Dendritic cell treated with granulocyte-macrophage colony-stimulating factor and Interleukin-4, amounts not matched to agents 40 ng/mL and 50 ng/mL, for 4 days (primary cell): Measurements from ENCODE around the gene CDCA5.
A peak's percentile ranks its signal among the peaks of the same experiment; 100 is the strongest.

Experiments
- H3K27ac Mint-ChIP-seq: one replicate; pipeline ENCODE4 v1.8.0; 2022; ENCODE audit warnings: mild to moderate bottlenecking, mixed read lengths
- H3K27me3 Mint-ChIP-seq: one replicate; pipeline ENCODE4 v1.8.0; 2022; ENCODE audit warnings: mild to moderate bottlenecking, mixed read lengths
- H3K36me3 Mint-ChIP-seq: one replicate; pipeline ENCODE4 v1.8.0; 2022; ENCODE audit warnings: low read depth, mixed read lengths
- H3K4me1 Mint-ChIP-seq: one replicate; pipeline ENCODE4 v1.8.0; 2022; ENCODE audit warnings: low read depth, mixed read lengths
- H3K4me3 Mint-ChIP-seq: one replicate; pipeline ENCODE4 v1.8.0; 2022; ENCODE audit warnings: mild to moderate bottlenecking, moderate library complexity, mixed read lengths
- H3K9me3 Mint-ChIP-seq: one replicate; pipeline ENCODE4 v1.8.0; 2022; ENCODE audit warnings: mixed read lengths
- intact Hi-C: fragments of 100-400 bp; cut with micrococcal nuclease; formaldehyde crosslinking; loops from one replicate; pipeline ENCODE4 v1.15.0; 2022

Gene CDCA5

DNA sequence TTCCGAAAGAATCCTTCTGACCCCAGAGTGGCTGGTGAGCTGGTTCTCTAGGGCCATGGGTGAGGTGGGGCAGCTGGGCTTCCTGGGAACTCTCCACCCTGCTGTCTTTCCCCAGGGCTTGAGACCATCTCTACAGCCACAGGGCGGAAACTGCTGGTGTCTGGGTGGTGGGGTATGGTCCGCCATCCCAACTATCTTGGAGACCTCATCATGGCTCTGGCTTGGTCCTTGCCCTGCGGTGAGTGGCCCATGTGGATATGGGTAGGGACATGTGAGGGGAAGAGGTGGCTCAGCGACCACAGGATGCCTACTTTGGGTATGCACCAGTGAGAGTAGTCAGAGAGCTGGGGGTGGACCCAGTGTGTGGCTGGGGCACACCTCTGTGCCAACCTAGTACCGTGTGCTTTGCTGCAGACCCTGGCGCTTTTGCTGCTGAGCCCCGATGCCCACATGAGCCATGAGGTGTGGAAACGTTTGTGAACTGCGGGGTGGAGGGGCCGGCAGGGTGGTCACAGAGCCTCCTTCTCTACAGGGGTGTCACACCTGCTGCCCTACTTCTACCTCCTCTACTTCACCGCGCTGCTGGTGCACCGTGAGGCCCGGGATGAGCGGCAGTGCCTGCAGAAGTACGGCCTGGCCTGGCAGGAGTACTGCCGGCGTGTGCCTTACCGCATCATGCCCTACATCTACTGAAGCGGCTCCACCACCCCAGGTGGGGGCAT, 31.7 kb upstream of the CDCA5 start:
- no peak overlapping the region for H3K27ac Mint-ChIP-seq
- H3K36me3 Mint-ChIP-seq = peaks cover 45% of the 10 kb centered on the region
- intact Hi-C loops = loop anchor here (5.0 to 10.0 kb wide), 3 partner anchors 139 to 268 kb away; partner anchors contain the start of gene ATG2A
- H3K4me3 Mint-ChIP-seq = peak overlapping the region; percentile 9
- peaks cover 67% of the 10 kb centered on the region for H3K4me1 Mint-ChIP-seq
- no peaks in the 10 kb centered on the region for H3K9me3 Mint-ChIP-seq
- peaks cover 26% of the 10 kb centered on the region for H3K27me3 Mint-ChIP-seq

DNA sequence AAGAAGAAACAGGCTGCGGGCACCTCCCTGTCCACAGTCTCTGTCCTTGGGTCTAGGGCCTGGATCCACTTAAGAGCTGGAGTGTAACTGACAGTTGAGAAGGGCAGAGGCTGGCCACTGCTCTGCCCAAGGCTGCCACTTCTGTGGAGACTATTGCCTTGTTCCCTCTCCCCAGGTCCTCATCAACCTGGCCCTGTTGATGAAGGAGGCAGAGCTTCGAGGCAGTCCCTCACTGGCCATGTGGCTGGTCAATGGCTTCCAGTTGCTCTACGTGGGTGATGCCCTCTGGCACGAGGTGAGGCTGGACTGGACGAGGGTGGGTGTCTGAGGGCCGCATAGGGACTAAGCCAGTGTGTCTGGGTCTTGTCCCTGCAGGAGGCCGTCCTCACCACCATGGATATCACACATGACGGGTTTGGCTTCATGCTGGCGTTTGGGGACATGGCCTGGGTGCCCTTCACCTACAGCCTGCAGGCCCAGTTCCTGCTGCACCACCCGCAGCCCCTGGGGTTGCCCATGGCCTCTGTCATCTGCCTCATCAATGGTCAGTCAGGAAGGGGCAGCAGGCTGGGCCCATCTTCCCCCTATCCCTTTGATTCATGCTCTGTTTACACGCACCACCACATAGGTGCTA, 30.8 kb upstream of the CDCA5 start:
- H3K27me3 Mint-ChIP-seq = peaks cover 26% of the 10 kb centered on the region
- no peak overlapping the region for H3K4me3 Mint-ChIP-seq
- H3K9me3 Mint-ChIP-seq = no peaks in the 10 kb centered on the region
- H3K27ac Mint-ChIP-seq = no peak overlapping the region
- peaks cover 64% of the 10 kb centered on the region for H3K4me1 Mint-ChIP-seq
- peaks cover 41% of the 10 kb centered on the region for H3K36me3 Mint-ChIP-seq
- intact Hi-C loops = loop anchor here (5.0 to 10.0 kb wide), 3 partner anchors 140 to 267 kb away; partner anchors contain the start of gene ATG2A

DNA sequence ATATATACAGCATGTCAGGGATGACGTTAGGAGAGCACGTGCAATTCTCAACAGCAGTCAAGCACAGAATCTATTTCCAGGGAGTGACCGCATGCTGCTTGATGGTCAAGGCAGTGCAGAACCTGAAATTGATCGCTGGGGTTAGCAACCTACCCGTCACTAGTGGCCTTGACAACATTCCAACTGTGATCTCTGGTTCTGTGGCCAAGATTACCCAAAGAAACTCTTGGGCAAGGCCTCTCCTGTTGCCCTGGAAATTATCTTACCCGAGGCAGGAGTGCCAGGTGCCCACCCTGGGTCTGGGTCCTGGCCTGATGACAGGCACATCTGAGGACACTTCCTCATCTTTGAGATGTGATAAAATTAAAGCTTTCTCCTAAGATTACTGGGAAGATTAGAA, 30.0 kb upstream of the CDCA5 start:
- Mint-ChIP-seq H3K4me3 (no peak overlapping the region), H3K27ac (no peak overlapping the region), H3K9me3 (no peaks in the 10 kb centered on the region), H3K27me3 (peaks cover 26% of the 10 kb centered on the region), H3K36me3 (peaks cover 41% of the 10 kb centered on the region), H3K4me1 (peaks cover 61% of the 10 kb centered on the region)
- intact Hi-C loops = loop anchor here (10.0 kb wide), 2 partner anchors 141 to 199 kb away; partner anchors contain the start of gene ATG2A

DNA sequence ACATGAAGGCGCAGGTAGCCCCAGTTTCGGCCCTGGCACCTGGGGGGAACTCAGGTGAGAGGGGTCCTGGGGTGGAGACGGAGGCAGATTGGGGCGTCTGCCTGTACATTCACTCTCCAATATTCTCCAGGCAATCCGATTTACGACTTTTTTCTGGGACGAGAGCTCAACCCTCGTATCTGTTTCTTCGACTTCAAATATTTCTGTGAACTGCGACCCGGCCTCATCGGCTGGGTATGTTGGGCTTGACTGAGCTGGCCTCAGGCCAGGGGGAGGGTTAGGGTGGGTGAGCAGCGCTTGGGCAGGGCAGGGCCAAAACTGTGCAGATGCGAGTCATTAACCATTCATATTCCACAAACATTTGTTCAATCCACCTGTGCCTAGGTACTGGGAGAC, 29.5 kb upstream of the CDCA5 start:
- intact Hi-C loops = loop anchor here (10.0 kb wide), 2 partner anchors 141 to 199 kb away; partner anchors contain the start of gene ATG2A
- H3K36me3 Mint-ChIP-seq = peaks cover 41% of the 10 kb centered on the region
- peaks cover 56% of the 10 kb centered on the region for H3K4me1 Mint-ChIP-seq
- H3K27ac Mint-ChIP-seq = peak overlapping the region; percentile 86
- H3K27me3 Mint-ChIP-seq = peaks cover 26% of the 10 kb centered on the region
- H3K9me3 Mint-ChIP-seq = no peaks in the 10 kb centered on the region
- peak overlapping the region; percentile 55 for H3K4me3 Mint-ChIP-seq

DNA sequence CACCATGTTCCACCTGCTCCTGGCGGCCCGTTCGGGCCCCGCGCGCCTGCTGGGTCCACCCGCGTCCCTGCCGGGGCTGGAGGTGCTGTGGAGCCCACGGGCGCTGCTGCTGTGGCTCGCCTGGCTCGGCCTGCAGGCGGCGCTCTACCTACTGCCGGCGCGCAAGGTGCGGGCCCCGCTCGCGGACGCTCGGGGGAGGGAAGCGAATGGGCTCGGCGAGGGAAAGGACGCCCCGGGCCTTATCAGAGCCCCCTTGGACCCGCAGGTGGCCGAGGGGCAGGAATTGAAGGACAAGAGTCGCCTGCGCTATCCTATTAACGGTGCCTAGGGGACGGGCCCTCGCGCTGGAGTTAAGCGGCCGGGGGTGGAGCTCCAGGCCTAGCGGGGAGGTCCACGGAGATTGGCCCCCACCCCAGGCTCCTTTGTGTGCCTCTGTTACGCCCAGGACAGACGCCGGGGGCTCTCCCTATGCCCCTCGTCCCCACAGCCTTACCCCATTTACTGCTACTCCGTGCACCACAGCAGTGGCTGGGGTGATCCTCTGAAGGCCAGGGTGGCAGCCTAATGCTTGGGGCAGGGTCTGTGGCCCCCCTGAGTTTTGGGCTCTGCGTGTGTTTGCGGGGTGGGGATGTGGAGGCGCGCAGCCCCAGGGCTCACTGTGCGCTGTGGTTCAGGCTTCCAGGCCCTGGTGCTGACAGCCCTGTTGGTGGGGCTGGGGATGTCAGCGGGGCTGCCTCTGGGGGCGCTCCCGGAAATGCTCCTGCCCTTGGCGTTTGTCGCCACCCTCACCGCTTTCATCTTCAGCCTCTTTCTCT, 28.9 kb upstream of the CDCA5 start:
- Mint-ChIP-seq H3K36me3 (peaks cover 41% of the 10 kb centered on the region), H3K27me3 (peaks cover 26% of the 10 kb centered on the region), H3K4me1 (peaks cover 50% of the 10 kb centered on the region), H3K4me3 (peak overlapping the region; percentile 91), H3K27ac (peak overlapping the region; percentile 86), H3K9me3 (no peaks in the 10 kb centered on the region)
- intact Hi-C loops = loop anchor here (10.0 kb wide), 2 partner anchors 142 to 198 kb away; partner anchors contain the start of gene ATG2A

DNA sequence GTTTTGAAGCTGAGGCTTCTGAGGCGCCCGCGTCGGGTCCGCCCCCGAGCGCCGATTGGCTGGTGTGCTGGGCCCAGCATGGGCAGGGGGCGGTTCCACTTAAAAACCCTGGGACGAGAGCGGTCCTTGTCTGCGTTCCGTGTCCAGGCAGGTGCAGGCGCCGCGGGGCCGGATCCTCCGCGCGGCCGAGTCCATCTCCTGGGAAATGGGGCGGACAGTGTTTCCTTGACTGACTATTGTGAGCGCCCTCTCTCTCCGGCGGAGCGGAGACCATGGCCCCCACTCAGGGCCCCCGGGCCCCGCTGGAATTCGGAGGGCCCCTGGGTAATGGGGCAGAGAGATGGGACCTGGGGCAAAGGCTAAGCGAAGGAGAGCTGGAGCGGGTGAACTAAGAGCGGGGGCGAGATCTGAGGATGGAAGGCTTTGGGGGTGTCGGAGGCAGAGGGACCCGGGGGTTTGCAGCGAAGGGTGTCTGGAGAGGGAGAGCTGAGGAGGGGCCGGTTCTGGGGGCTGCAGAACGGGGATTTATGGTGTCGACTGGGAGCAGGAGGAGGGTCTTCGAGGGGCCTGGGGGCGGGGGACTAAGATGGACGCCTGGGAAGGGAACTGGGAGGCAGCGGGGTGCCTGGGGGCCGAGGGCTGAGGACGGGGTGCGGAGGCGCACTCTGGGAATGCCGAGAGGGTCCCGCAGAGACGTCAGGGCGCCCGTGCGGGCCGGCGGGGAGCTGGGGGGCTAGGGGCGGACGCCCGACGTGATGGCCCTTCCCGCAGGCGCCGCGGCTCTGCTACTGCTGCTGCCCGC, 28.1 kb upstream of the CDCA5 start, which contains the start of gene TM7SF2:
Gene TM7SF2, plus strand, starts transcription at position 129 of the 802 bp plus-strand sequence. Its CDS starts 144 bp downstream, at position 273.
- intact Hi-C loops = loop anchor here (10.0 kb wide), 2 partner anchors 143 to 197 kb away; partner anchors contain the start of gene ATG2A
- Mint-ChIP-seq H3K9me3 (no peaks in the 10 kb centered on the region), H3K4me3 (peak within 1 kb of the TSS; percentile 91), H3K4me1 (peaks cover 49% of the 10 kb centered on the region), H3K27me3 (peaks cover 26% of the 10 kb centered on the region), H3K36me3 (peaks cover 43% of the 10 kb centered on the region), H3K27ac (peak within 1 kb of the TSS; percentile 86)

DNA sequence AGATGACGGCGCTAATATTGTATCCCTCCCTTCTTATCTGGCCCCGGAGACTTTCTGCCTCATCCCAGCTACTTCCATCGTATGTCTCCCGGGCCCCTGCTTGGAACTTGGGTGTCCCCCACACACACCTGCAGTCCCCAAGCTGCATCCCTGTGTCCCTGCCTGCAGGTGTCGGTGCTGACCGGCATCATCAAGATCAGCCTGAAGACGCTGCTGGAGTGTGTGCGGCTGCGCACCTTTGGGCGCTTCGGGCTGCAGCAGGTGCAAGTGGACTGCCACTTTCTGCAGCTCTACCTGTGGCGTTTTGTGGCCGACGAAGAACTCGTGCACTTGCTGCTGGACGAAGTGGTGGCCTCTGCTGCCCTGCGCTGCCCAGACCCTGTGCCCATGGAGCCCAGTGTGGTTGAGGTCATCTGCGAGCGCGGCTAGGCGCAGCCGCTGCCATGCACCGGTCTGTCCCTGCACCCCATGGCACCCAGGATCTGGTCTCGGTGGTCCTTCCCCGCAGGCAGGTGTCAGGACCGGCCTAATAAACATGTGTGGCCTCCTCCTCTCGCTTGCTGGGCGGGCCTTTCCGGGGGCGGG, 27.4 kb upstream of the CDCA5 start:
- no peaks in the 10 kb centered on the region for H3K9me3 Mint-ChIP-seq
- peaks cover 26% of the 10 kb centered on the region for H3K27me3 Mint-ChIP-seq
- H3K4me3 Mint-ChIP-seq = peak overlapping the region; percentile 91
- intact Hi-C loops = loop anchor here (10.0 kb wide), 2 partner anchors 144 to 196 kb away; partner anchors contain the start of gene ATG2A
- H3K27ac Mint-ChIP-seq = peak overlapping the region; percentile 86
- peaks cover 50% of the 10 kb centered on the region for H3K4me1 Mint-ChIP-seq
- H3K36me3 Mint-ChIP-seq = peaks cover 50% of the 10 kb centered on the region

DNA sequence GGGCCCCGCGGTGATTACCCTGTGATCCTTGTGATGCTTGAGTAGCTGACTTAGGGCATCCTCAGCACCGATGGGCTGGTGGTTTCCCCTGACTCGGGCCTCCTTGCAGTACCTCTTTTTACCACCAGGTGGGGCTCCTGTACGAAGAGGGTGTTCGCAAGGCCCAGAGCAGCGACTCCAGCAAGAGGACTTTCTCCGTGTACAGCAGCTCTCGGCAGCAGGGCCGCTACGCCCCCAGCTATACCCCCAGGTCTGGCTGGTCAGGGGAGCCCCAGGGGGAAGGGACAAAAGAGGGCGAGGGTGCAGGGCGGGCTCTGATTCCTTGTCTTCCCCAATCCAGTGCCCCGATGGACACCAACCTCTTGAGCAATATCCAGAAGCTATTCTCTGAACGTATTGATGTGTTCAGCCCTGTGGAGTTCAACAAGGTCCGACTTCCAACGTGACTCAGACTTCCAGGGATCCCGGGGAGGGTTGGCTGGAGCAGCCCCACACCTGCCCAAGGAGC, 26.6 kb upstream of the CDCA5 start:
- H3K4me3 Mint-ChIP-seq = no peak overlapping the region
- H3K4me1 Mint-ChIP-seq = peaks cover 42% of the 10 kb centered on the region
- intact Hi-C loops = loop anchor here (10.0 kb wide), 2 partner anchors 144 to 196 kb away; partner anchors contain the start of gene ATG2A
- no peaks in the 10 kb centered on the region for H3K9me3 Mint-ChIP-seq
- peaks cover 26% of the 10 kb centered on the region for H3K27me3 Mint-ChIP-seq
- peak overlapping the region; percentile 40 for H3K27ac Mint-ChIP-seq
- peaks cover 52% of the 10 kb centered on the region for H3K36me3 Mint-ChIP-seq

DNA sequence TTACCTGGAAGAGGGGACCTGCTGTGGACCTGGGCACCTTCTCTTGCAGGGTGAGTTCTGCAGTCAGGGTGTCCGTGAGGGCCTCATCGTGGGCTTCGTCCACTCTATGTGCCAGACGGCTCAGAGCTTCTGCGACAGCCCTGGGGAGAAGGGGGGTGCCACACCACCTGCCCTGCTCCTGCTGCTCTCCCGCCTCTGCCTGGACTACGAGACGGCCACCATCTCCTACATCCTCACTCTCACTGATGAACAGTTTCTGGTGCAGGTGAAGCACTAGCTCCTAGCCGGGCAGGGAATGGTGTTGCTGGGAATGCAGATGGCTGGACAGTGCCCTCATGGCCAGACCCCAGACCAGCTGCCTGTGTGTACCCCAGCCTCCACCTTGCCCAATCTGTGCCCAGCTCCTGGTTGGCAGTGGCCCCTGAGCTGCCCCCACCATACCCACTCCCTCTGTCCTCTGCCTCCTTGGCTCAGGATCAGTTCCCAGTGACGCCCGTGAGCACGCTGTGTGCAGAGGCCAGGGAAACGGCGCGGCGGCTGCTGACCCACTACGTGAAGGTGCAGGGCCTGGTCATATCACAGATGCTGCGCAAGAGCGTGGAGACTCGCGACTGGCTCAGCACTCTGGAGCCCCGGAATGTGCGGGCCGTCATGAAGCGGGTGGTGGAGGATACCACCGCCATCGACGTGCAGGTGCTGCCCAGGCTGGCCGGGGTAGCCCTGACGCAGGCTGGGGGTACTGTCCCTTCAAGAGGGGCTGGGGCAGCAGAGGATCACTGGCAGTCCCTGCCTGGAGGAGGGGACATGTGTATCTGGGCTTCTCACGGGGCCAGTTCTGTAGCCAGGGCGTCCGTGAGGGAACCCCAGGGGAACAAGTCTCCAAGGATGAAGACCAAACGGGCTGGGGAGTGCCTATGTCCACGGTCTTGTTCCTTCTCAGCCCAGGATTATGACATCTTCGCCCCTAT, 25.7 kb upstream of the CDCA5 start:
- no peaks in the 10 kb centered on the region for H3K9me3 Mint-ChIP-seq

DNA sequence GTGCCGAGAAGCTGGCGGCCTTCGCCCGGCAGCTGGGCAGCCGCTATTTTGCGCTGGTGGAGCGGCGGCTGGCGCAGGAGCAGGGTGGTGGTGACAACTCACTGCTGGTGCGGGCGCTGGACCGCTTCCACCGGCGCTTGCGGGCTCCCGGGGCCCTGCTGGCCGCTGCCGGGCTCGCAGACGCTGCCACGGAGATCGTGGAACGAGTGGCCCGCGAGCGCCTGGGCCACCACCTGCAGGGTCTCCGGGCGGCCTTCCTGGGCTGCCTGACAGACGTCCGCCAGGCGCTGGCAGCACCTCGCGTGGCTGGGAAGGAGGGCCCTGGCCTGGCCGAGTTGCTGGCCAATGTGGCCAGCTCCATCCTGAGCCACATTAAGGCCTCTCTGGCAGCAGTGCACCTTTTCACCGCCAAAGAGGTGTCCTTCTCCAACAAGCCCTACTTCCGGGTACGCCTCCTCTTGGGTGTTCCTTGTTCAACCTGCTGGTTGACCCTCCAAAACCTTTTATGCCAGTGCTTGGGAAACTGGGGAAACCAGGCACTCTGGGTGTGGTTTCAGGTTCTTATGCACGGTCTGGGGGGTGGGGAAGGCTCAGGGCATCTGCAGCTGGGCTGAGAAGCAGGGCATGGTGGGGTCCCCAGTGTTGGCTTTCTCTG, 24.8 kb upstream of the CDCA5 start:
- Mint-ChIP-seq H3K27me3 (peaks cover 16% of the 10 kb centered on the region), H3K27ac (no peak overlapping the region), H3K36me3 (peaks cover 58% of the 10 kb centered on the region), H3K9me3 (no peaks in the 10 kb centered on the region), H3K4me1 (peaks cover 39% of the 10 kb centered on the region), H3K4me3 (no peak overlapping the region)
- intact Hi-C loops = no loop called here

More for the DNA sequence above, 25.7 kb upstream of the CDCA5 start:
- Mint-ChIP-seq H3K27me3 (peaks cover 26% of the 10 kb centered on the region), H3K4me3 (no peak overlapping the region), H3K36me3 (peaks cover 56% of the 10 kb centered on the region), H3K27ac (no peak overlapping the region), H3K4me1 (peaks cover 39% of the 10 kb centered on the region)
- intact Hi-C loops = loop anchor here (10.0 kb wide), 2 partner anchors 145 to 195 kb away; partner anchors contain the start of gene ATG2A

DNA sequence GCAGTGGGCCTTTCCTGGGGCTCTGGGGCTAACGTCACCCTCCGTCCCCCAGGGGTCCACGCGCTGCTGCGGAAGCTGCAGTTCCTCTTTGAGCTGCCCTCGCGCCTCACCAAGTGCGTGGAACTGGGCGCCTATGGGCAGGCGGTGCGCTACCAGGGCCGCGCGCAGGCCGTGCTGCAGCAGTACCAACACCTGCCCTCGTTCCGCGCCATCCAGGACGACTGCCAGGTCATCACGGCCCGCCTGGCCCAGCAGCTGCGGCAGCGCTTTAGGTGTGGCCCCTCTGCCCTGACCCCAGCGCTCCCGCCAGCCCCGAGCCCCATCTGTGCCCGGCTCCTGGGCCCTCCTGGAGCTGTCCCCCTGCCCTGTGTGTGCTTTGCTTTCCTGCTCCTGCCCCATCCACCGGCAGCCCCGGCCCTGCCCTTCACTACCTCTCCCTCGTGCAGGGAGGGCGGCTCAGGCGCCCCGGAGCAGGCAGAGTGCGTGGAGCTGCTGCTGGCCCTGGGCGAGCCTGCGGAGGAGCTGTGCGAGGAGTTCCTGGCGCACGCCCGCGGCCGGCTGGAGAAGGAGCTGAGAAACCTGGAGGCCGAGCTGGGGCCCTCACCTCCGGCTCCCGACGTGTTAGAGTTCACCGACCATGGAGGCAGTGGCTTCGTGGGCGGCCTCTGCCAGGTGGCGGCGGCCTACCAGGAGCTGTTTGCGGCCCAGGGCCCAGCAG, 24.1 kb upstream of the CDCA5 start:
- Mint-ChIP-seq H3K4me3 (no peak overlapping the region), H3K9me3 (no peaks in the 10 kb centered on the region), H3K27ac (no peak overlapping the region), H3K4me1 (peaks cover 32% of the 10 kb centered on the region), H3K36me3 (peaks cover 58% of the 10 kb centered on the region), H3K27me3 (peaks cover 9% of the 10 kb centered on the region)
- intact Hi-C loops = no loop called here
